SK-N-SH (cell line): ENCODE data around the gene SORBS1. TPM values are rescaled to one million over a fixed set of nuclear protein-coding genes. Genes with fewer than 3 reads are reported as not detected.

ENCODE experiments used
- CTCF ChIA-PET: fragments of 300-600, 350-600 bp; formaldehyde crosslinking; extraction: SDS; loops from one replicate; lab custom pipeline; 2021; lab: Yijun Ruan, JAX
- POLR2A ChIA-PET: fragments of 350-600 bp; sonication (Branson Sonifier 250); formaldehyde crosslinking; extraction: SDS; loops from one replicate; lab custom pipeline; 2020; ENCODE audit warnings: antibody characterized with exemption, inconsistent platforms; lab: Yijun Ruan, JAX
- DNase-seq: peaks from one replicate; pipeline ENCODE4 v3.0.0; 2012
- H2AFZ ChIP-seq: fragments of 200-600 bp; sonication (generic); 2 replicates; pipeline ENCODE4 v1.8.1; 2016; ENCODE audit warnings: antibody characterized with exemption, mild to moderate bottlenecking, low read depth
- H3F3A ChIP-seq: fragments of 200-600 bp; sonication (generic); replicated peaks from 2 replicates; pipeline ENCODE3; 2016; ENCODE audit warnings: antibody characterized with exemption, mild to moderate bottlenecking; ENCODE audit not compliant: insufficient read depth
- H3K27ac ChIP-seq, 2 experiments: fragments of 200-500 bp in 1 of 2; fragments of 200-600 bp in 1 of 2; sonication (Bioruptor generic) in 1 of 2; sonication (generic), shearing (Covaris generic) in 1 of 2; 2 replicates each; pipeline versions ENCODE4 v1.5.1 to v1.6.1; 2014 to 2016; ENCODE audit warnings: low read depth in 2 of 2, inconsistent platforms in 1 of 2, low read length in 1 of 2, mild to moderate bottlenecking in 1 of 2, mixed read lengths in 1 of 2
- H3K27me3 ChIP-seq: fragments of 200-600 bp; sonication (generic), shearing (Covaris generic); 2 replicates; pipeline ENCODE4 v1.6.1; 2016; ENCODE audit warnings: mixed run types; ENCODE audit not compliant: insufficient read depth
- H3K36me3 ChIP-seq, 2 experiments: fragments of 200-500 bp in 1 of 2; fragments of 200-600 bp in 1 of 2; sonication (Bioruptor generic) in 1 of 2; sonication (generic) in 1 of 2; replicated peaks in 1 of 2; 2 replicates each; pipeline versions ENCODE3 to v1.5.1; 2014 to 2016; ENCODE audit warnings: low read length in 1 of 2, mild to moderate bottlenecking in 1 of 2; ENCODE audit not compliant: insufficient read depth in 2 of 2, control insufficient read depth in 1 of 2
- H3K4me1 ChIP-seq, 2 experiments: fragments of 200-500 bp in 1 of 2; fragments of 200-600 bp in 1 of 2; sonication (Bioruptor generic) in 1 of 2; sonication (generic), shearing (Covaris generic) in 1 of 2; 2 replicates each; pipeline versions ENCODE4 v1.5.1 to v1.6.1; 2014 to 2016; ENCODE audit warnings: low read depth in 1 of 2, low read length in 1 of 2, mixed run types in 1 of 2; ENCODE audit not compliant: insufficient read depth in 2 of 2, control insufficient read depth in 1 of 2
- H3K4me2 ChIP-seq: fragments of 200-600 bp; sonication (generic), shearing (Covaris generic); 2 replicates; pipeline ENCODE4 v1.6.1; 2017; ENCODE audit warnings: mixed run types
- H3K4me3 ChIP-seq, 2 experiments: fragments of 200-500 bp in 1 of 2; fragments of 200-600 bp in 1 of 2; sonication (Bioruptor generic) in 1 of 2; sonication (generic), shearing (Covaris generic) in 1 of 2; 2 replicates each; pipeline versions ENCODE4 v1.5.1 to v1.8.1; 2014 to 2016; ENCODE audit warnings: low read depth in 2 of 2, inconsistent platforms in 1 of 2, low read length in 1 of 2, mild to moderate bottlenecking in 1 of 2, mixed read lengths in 1 of 2, moderate library complexity in 1 of 2
- H3K79me2 ChIP-seq: fragments of 200-600 bp; sonication (generic); 2 replicates; pipeline ENCODE4 v1.8.1; 2017; ENCODE audit warnings: mild to moderate bottlenecking; ENCODE audit not compliant: insufficient read depth
- H3K9ac ChIP-seq: fragments of 200-600 bp; sonication (generic); 2 replicates; pipeline ENCODE4 v1.6.1; 2017; ENCODE audit warnings: mixed run types
- H3K9me2 ChIP-seq: fragments of 200-600 bp; sonication (generic); 2 replicates; pipeline ENCODE4 v1.6.1; 2017; ENCODE audit warnings: mixed run types
- H3K9me3 ChIP-seq: fragments of 200-600 bp; sonication (generic); 2 replicates; pipeline ENCODE4 v1.6.1; 2017; ENCODE audit warnings: mixed run types, mild to moderate bottlenecking, moderate library complexity
- H4K20me1 ChIP-seq: fragments of 200-600 bp; sonication (generic); 2 replicates; pipeline ENCODE4 v1.6.1; 2017; ENCODE audit warnings: mild to moderate bottlenecking, mixed run types; ENCODE audit not compliant: insufficient read depth
- EZH2phosphoT487 ChIP-seq: fragments of 200-600 bp; sonication (generic); IDR thresholded peaks from 2 replicates; pipeline ENCODE4 v1.6.1; 2017; ENCODE audit warnings: low read depth, mixed run types, mild to moderate bottlenecking, antibody characterized with exemption, moderate library complexity, borderline replicate concordance
- FOXM1 ChIP-seq: IDR thresholded peaks from 2 replicates; pipeline ENCODE4 v1.4.0; 2012; ENCODE audit warnings: low read depth, mild to moderate bottlenecking
- IRF3 ChIP-seq: fragments of 150-350 bp; IDR thresholded peaks from 2 replicates; pipeline ENCODE4 v1.6.1; 2016; ENCODE audit warnings: mild to moderate bottlenecking, low read depth, low read length
- NRF1 ChIP-seq: IDR thresholded peaks from 2 replicates; pipeline ENCODE4 v1.6.1; 2012; ENCODE audit warnings: low read depth, mild to moderate bottlenecking, low read length
- POLR2AphosphoS5 ChIP-seq: IDR thresholded peaks from 2 replicates; pipeline ENCODE4 v1.6.1; 2012; ENCODE audit warnings: low read depth, low read length
- RCOR1 ChIP-seq: fragments of 150-350 bp; IDR thresholded peaks from 2 replicates; pipeline ENCODE4 v1.6.1; 2017; ENCODE audit warnings: antibody characterized with exemption, low read length
- REST ChIP-seq: IDR thresholded peaks from 2 replicates; pipeline ENCODE4 v1.6.1; 2012; ENCODE audit warnings: mild to moderate bottlenecking, low read depth, low read length, moderate library complexity
- RFX5 ChIP-seq: IDR thresholded peaks from 2 replicates; pipeline ENCODE4 v1.6.1; 2012; ENCODE audit warnings: mild to moderate bottlenecking, improper control_type of control experiment, low read length
- RXRA ChIP-seq: IDR thresholded peaks from 2 replicates; pipeline ENCODE4 v1.4.0; 2012; ENCODE audit warnings: low read depth, mild to moderate bottlenecking, borderline replicate concordance
- SIN3A ChIP-seq: IDR thresholded peaks from 2 replicates; pipeline ENCODE4 v1.6.1; 2012; ENCODE audit warnings: low read depth, mild to moderate bottlenecking, low read length, moderate library complexity, borderline replicate concordance
- TCF12 ChIP-seq: IDR thresholded peaks from 2 replicates; pipeline ENCODE4 v1.4.0; 2012
- TEAD4 ChIP-seq: IDR thresholded peaks from 2 replicates; pipeline ENCODE4 v1.4.0; 2012; ENCODE audit warnings: mild to moderate bottlenecking, borderline replicate concordance; ENCODE audit not compliant: insufficient read depth
- USF1 ChIP-seq: IDR thresholded peaks from 2 replicates; pipeline ENCODE4 v1.4.0; 2012; ENCODE audit warnings: low read depth, borderline replicate concordance
- YY1 ChIP-seq: IDR thresholded peaks from 2 replicates; pipeline ENCODE4 v1.4.0; 2012; ENCODE audit warnings: low read depth, mild to moderate bottlenecking
- WGBS: methylation state at CpG from one replicate; pipeline ENCODE4 v1.1.6; 2017; ENCODE audit warnings: low lambda C conversion rate; 5-methylcytosine and 5-hydroxymethylcytosine counted together
- polyA plus RNA-seq, 3 experiments: library from polyadenylated mRNA; depleted of rRNA; stranded (reverse); fragments of >200 nt; gene quantifications; 2 replicates each; pipeline ENCODE4 v1.2.3, GENCODE V29; 2012

SORBS1 gene
- polyA plus RNA-seq, 1 of the 3 experiments (the other 2 are of a cell fraction): 0.36 TPM

- Histone ChIP-seq H3K27ac (no peak overlapping the region), H3K36me3 (no peaks in the 10 kb centered on the region), H3K9ac (no peak overlapping the region), H2AFZ (no peak overlapping the region), H4K20me1 (no peaks in the 10 kb centered on the region), H3K9me2 (no peaks in the 10 kb centered on the region), H3K4me3 (no peak overlapping the region), H3K9me3 (no peaks in the 10 kb centered on the region), H3K4me1 (no peaks in the 10 kb centered on the region; a peak in 1 of 4 replicates), H3K27me3 (no peaks in the 10 kb centered on the region), H3K79me2 (no peaks in the 10 kb centered on the region), H3F3A (no peaks in the 10 kb centered on the region), H3K4me2 (no peak overlapping the region)
- ChIA-PET CTCF (interaction anchor here (1.2 to 1.8 kb wide), 3 partner anchors 14 to 42 kb away, joined by 3 to 5 read pairs (median 3); no protein-coding TSS in a partner anchor), POLR2A (no interaction called here)
- TF ChIP-seq FOXM1 (no peak), TCF12 (no peak), USF1 (no peak), IRF3 (no peak), SIN3A (no peak), YY1 (no peak), REST (no peak), RCOR1 (no peak), RFX5 (no peak), POLR2AphosphoS5 (no peak), RXRA (no peak), EZH2phosphoT487 (no peak), NRF1 (no peak), TEAD4 (no peak)
- DNase-seq: no peak
- 87% methylated on average over 13 of the region's 13 CpGs for WGBS
Measured at GRCh38 chr10:95472304-95473088, 88.7 kb downstream of the SORBS1 start.
